CD4-positive, alpha-beta T cell (primary cell): Measurements from ENCODE around the gene RNASE8. TPM values are rescaled to one million over a fixed set of nuclear protein-coding genes. Genes with fewer than 3 reads are reported as not detected.

Source experiments
- ATAC-seq: fragments of 200-7000 bp; cut with Tn5 transposase; one replicate; pipeline ENCODE4 v1.10.0; 2022; ENCODE audit warnings: mild to moderate bottlenecking; ENCODE audit not compliant: poor library complexity
- CTCF ChIA-PET: fragments of 350-600 bp; sonication (Branson Sonifier 250); formaldehyde crosslinking; loops from one replicate; lab custom pipeline; 2021; ENCODE audit warnings: antibody characterized with exemption, inconsistent platforms; lab: Charles Lee
- POLR2A ChIA-PET: fragments of 350-600 bp; sonication (Branson Sonifier 250); formaldehyde crosslinking; loops from one replicate; lab custom pipeline; 2021; ENCODE audit warnings: antibody characterized with exemption, inconsistent platforms; lab: Charles Lee
- DNase-seq, 14 experiments: peaks; one replicate each; pipeline ENCODE4 v3.0.0-alpha.2; 2013 to 2020; ENCODE audit warnings: mixed read lengths in 2 of 14
- H3K27ac ChIP-seq, 2 donors: one replicate each; pipeline versions ENCODE4 v1.5.1 to v1.7.0; 2013; ENCODE audit warnings: low read length in 2 of 2, low read depth in 1 of 2, mild to moderate bottlenecking in 1 of 2
- H3K27me3 ChIP-seq, 2 experiments: 1 replicate in 1 of 2; 2 replicates in 1 of 2; pipeline versions ENCODE4 v1.6.1 to v1.7.0; 2013; ENCODE audit warnings: low read length in 2 of 2, control low read depth in 1 of 2, mild to moderate bottlenecking in 1 of 2, moderate library complexity in 1 of 2; ENCODE audit not compliant: insufficient read depth in 2 of 2, control insufficient read depth in 1 of 2
- H3K36me3 ChIP-seq: one replicate; pipeline ENCODE4 v1.6.1; 2013; ENCODE audit warnings: low read length, control low read depth; ENCODE audit not compliant: insufficient read depth
- H3K4me1 ChIP-seq: one replicate; pipeline ENCODE4 v1.6.1; 2013; ENCODE audit warnings: low read length, control low read depth; ENCODE audit not compliant: insufficient read depth
- H3K4me3 ChIP-seq: one replicate; pipeline ENCODE4 v1.5.1; 2013; ENCODE audit warnings: mild to moderate bottlenecking, low read length, moderate library complexity
- H3K9me3 ChIP-seq, 2 experiments: 1 replicate in 1 of 2; 2 replicates in 1 of 2; pipeline versions ENCODE4 v1.6.1 to v1.7.0; 2013; ENCODE audit warnings: low read length in 2 of 2, mild to moderate bottlenecking in 2 of 2, control low read depth in 1 of 2, moderate library complexity in 1 of 2; ENCODE audit not compliant: control insufficient read depth in 1 of 2, insufficient read depth in 1 of 2
- H3K27ac Mint-ChIP-seq: one replicate; pipeline ENCODE4 v1.8.0; 2020; ENCODE audit warnings: mixed read lengths
- H3K27me3 Mint-ChIP-seq: one replicate; pipeline ENCODE4 v1.8.0; 2021; ENCODE audit warnings: mixed read lengths
- H3K36me3 Mint-ChIP-seq: one replicate; pipeline ENCODE4 v1.8.0; 2021; ENCODE audit warnings: low read depth, mixed read lengths
- H3K4me1 Mint-ChIP-seq: one replicate; pipeline ENCODE4 v1.8.0; 2021; ENCODE audit warnings: low read depth, mixed read lengths
- H3K4me3 Mint-ChIP-seq: one replicate; pipeline ENCODE4 v1.8.0; 2020; ENCODE audit warnings: mild to moderate bottlenecking, mixed read lengths
- H3K9me3 Mint-ChIP-seq: one replicate; pipeline ENCODE4 v1.8.0; 2020; ENCODE audit warnings: mixed read lengths
- CTCF ChIP-seq: fragments of 200-600 bp; IDR thresholded peaks from one replicate; pipeline ENCODE4 v1.8.0; 2022; ENCODE audit warnings: antibody characterized with exemption, mild to moderate bottlenecking
- intact Hi-C, 2 experiments: fragments of 100-400 bp; cut with DNase I in 1 of 2; cut with micrococcal nuclease in 1 of 2; formaldehyde crosslinking; loops; one replicate each; pipeline versions ENCODE4 v1.15.1 to v1.9.0; 2023 to 2025; cut with DNase I, micrococcal nuclease
- total RNA-seq, 174 experiments: library from RNA in 2 of 174; stranded (reverse) in 2 of 174; gene quantifications; one replicate each; pipeline ENCODE4 v1.2.3 and lab custom pipeline; 2021 to 2026

The RNASE8 gene
- total RNA-seq, 2 experiments from 2014 or later, result not detected

- Mint-ChIP-seq H3K9me3 (no peaks in the 10 kb centered on the region), H3K4me3 (no peak overlapping the region), H3K36me3 (peaks cover 12% of the 10 kb centered on the region), H3K4me1 (peaks cover 39% of the 10 kb centered on the region), H3K27me3 (no peaks in the 10 kb centered on the region), H3K27ac (no peak overlapping the region)
- no peak for DNase-seq
- H3K27ac ChIP-seq, result no peak overlapping the region
- no peak for TF ChIP-seq CTCF
- H3K36me3 ChIP-seq, result no peaks in the 10 kb centered on the region
- intact Hi-C loops, result loop anchor here in 1 of 2 experiments (10.0 kb wide), 1 partner anchor 625 kb away; the partner anchor contains the start of genes PIP4P1 and PNP
- ChIA-PET POLR2A (no interaction called here), CTCF (interaction anchor here (1.7 to 4.8 kb wide), 5 partner anchors 14 to 75 kb away, joined by 5 to 51 read pairs (median 24); no protein-coding TSS in a partner anchor)
- H3K9me3 ChIP-seq, result no peaks in the 10 kb centered on the region
- no peak overlapping the region for H3K4me3 ChIP-seq
- no peaks in the 10 kb centered on the region for H3K27me3 ChIP-seq
- H3K4me1 ChIP-seq, result peaks cover 34% of the 10 kb centered on the region
- ATAC-seq, result no peak
Measured at GRCh38 chr14:21089877-21090193, 32.2 kb downstream of the RNASE8 start.

- intact Hi-C loops, result no loop called here
- peak; percentile 24 for TF ChIP-seq CTCF
- Histone ChIP-seq H3K27ac (no peak overlapping the region), H3K27me3 (no peaks in the 10 kb centered on the region), H3K36me3 (no peaks in the 10 kb centered on the region), H3K4me1 (peaks cover 34% of the 10 kb centered on the region), H3K9me3 (no peaks in the 10 kb centered on the region), H3K4me3 (no peak overlapping the region)
- Mint-ChIP-seq H3K27me3 (no peaks in the 10 kb centered on the region), H3K27ac (no peak overlapping the region), H3K9me3 (no peaks in the 10 kb centered on the region), H3K36me3 (peaks cover 12% of the 10 kb centered on the region), H3K4me1 (peaks cover 39% of the 10 kb centered on the region), H3K4me3 (no peak overlapping the region)
- DNase-seq, result peak in 3 of 14 experiments; percentile 36 to 61 (median 58)
- no peak for ATAC-seq
- ChIA-PET POLR2A (no interaction called here), CTCF (interaction anchor here (1.7 to 4.8 kb wide), 3 partner anchors 14 to 23 kb away, joined by 5 to 51 read pairs (median 48); no protein-coding TSS in a partner anchor)
Measured at GRCh38 chr14:21090194-21090939, 32.7 kb downstream of the RNASE8 start.

GRCh38 chr14:21090940-21091663 is 33.5 kb downstream of the RNASE8 start:
- intact Hi-C loops, result no loop called here

More at GRCh38 chr14:21090940-21091663, 33.5 kb downstream of the RNASE8 start:
- no peak overlapping the region for H3K4me3 ChIP-seq
- no peaks in the 10 kb centered on the region for H3K27me3 ChIP-seq
- POLR2A ChIA-PET, result interaction anchor here (1.4 to 4.6 kb wide), 3 partner anchors 13 to 76 kb away, joined by 6 to 52 read pairs (median 12); no protein-coding TSS in a partner anchor
- H3K4me3 Mint-ChIP-seq, result no peak overlapping the region
- no peaks in the 10 kb centered on the region for H3K9me3 ChIP-seq
- CTCF ChIA-PET, result interaction anchor here (1.3 to 7.3 kb wide), 8 partner anchors 8 to 76 kb away, joined by 3 to 116 read pairs (median 50); partner anchors contain the start of gene TMEM253
- H3K36me3 ChIP-seq, result no peaks in the 10 kb centered on the region
- H3K27me3 Mint-ChIP-seq, result no peaks in the 10 kb centered on the region
- H3K4me1 Mint-ChIP-seq, result peaks cover 36% of the 10 kb centered on the region
- H3K9me3 Mint-ChIP-seq, result no peaks in the 10 kb centered on the region
- DNase-seq, result peak in 1 of 14 experiments; percentile 20
- H3K36me3 Mint-ChIP-seq, result peaks cover 12% of the 10 kb centered on the region
- no peak overlapping the region for H3K27ac ChIP-seq
- no peak for ATAC-seq
- no peak for TF ChIP-seq CTCF
- peaks cover 34% of the 10 kb centered on the region for H3K4me1 ChIP-seq
- H3K27ac Mint-ChIP-seq, result no peak overlapping the region
